Nephron (organoid): ENCODE data around the gene AP3M1.
A peak's percentile ranks its signal among the peaks of the same experiment; 100 is the strongest.

Experiments used
- H3K27ac Mint-ChIP-seq, 3 experiments: 2 replicates each; pipeline ENCODE4 v1.8.0; 2020; ENCODE audit warnings: mixed read lengths in 3 of 3, mild to moderate bottlenecking in 2 of 3, moderate library complexity in 1 of 3
- H3K27me3 Mint-ChIP-seq: 2 replicates; pipeline ENCODE4 v1.8.0; 2021; ENCODE audit warnings: low read depth, mild to moderate bottlenecking, moderate library complexity, mixed read lengths
- H3K36me3 Mint-ChIP-seq: 2 replicates; pipeline ENCODE4 v1.8.0; 2020; ENCODE audit warnings: low read depth, mixed read lengths
- H3K4me1 Mint-ChIP-seq: 2 replicates; pipeline ENCODE4 v1.8.0; 2020; ENCODE audit warnings: mixed read lengths
- H3K4me3 Mint-ChIP-seq, 3 experiments: 2 replicates each; pipeline ENCODE4 v1.8.0; 2020; ENCODE audit warnings: mild to moderate bottlenecking in 3 of 3, mixed read lengths in 3 of 3, moderate library complexity in 2 of 3
- H3K9me3 Mint-ChIP-seq: 2 replicates; pipeline ENCODE4 v1.8.0; 2020; ENCODE audit warnings: mixed read lengths
- TF ChIP-seq, protein P1 (sequence below), 3 experiments: fragments of 200-600 bp; sonication (generic); IDR thresholded peaks; one replicate each; pipeline ENCODE4 v1.5.0; 2021; ENCODE audit warnings: antibody characterized with exemption in 3 of 3; ENCODE audit not compliant: unreplicated experiment in 3 of 3

Gene AP3M1

DNA sequence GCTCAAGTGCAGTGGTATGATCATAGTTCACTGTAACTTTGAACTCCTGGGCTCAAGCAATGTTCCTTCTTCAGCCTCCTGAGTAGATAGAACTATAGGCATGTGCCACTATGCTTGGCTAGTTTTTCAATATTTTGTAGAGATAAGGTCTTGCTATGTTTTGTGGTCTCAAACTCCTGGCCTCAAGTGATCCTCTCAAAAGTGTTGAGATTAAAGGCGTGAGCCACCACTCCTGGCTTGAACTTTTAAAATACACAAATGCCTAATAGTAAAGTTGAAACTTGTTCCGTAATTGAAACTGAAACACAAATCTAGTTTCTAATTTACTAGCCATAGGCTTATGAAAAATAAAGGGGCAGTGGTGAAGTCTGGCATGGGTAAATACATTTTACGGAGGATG lies 65.7 kb downstream of the AP3M1 start:
- TF ChIP-seq, protein P1, sequence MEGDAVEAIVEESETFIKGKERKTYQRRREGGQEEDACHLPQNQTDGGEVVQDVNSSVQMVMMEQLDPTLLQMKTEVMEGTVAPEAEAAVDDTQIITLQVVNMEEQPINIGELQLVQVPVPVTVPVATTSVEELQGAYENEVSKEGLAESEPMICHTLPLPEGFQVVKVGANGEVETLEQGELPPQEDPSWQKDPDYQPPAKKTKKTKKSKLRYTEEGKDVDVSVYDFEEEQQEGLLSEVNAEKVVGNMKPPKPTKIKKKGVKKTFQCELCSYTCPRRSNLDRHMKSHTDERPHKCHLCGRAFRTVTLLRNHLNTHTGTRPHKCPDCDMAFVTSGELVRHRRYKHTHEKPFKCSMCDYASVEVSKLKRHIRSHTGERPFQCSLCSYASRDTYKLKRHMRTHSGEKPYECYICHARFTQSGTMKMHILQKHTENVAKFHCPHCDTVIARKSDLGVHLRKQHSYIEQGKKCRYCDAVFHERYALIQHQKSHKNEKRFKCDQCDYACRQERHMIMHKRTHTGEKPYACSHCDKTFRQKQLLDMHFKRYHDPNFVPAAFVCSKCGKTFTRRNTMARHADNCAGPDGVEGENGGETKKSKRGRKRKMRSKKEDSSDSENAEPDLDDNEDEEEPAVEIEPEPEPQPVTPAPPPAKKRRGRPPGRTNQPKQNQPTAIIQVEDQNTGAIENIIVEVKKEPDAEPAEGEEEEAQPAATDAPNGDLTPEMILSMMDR (IDR thresholded peaks at IDR 0.05; ENCODE audit: unreplicated experiment in 3 of 3): no peak
- Mint-ChIP-seq H3K27ac (no peak overlapping the region), H3K27me3 (no peaks in the 10 kb centered on the region), H3K36me3 (peaks cover 53% of the 10 kb centered on the region), H3K9me3 (no peaks in the 10 kb centered on the region), H3K4me3 (no peak overlapping the region), H3K4me1 (peaks cover 7% of the 10 kb centered on the region)

DNA sequence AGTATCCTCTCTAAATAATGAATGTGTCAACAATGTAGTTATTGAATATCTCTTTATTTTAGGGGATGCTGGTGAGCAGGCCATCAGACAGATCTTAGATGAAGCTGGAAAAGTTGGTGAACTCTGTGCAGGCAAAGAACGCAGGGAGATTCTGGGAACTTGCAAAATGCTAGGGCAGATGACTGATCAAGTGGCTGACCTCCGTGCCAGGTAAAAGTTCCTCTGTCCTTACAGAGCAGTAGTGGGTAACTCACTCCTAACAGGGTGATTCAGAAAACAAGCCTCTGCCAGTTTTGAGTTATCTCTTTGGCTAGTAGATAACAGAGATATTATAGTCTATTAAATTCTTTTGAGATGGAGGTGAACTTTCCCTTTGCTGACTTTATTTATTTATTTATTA lies 67.3 kb downstream of the AP3M1 start:
- Mint-ChIP-seq H3K4me3 (no peak overlapping the region), H3K4me1 (peaks cover 20% of the 10 kb centered on the region), H3K27ac (no peak overlapping the region)

DNA sequence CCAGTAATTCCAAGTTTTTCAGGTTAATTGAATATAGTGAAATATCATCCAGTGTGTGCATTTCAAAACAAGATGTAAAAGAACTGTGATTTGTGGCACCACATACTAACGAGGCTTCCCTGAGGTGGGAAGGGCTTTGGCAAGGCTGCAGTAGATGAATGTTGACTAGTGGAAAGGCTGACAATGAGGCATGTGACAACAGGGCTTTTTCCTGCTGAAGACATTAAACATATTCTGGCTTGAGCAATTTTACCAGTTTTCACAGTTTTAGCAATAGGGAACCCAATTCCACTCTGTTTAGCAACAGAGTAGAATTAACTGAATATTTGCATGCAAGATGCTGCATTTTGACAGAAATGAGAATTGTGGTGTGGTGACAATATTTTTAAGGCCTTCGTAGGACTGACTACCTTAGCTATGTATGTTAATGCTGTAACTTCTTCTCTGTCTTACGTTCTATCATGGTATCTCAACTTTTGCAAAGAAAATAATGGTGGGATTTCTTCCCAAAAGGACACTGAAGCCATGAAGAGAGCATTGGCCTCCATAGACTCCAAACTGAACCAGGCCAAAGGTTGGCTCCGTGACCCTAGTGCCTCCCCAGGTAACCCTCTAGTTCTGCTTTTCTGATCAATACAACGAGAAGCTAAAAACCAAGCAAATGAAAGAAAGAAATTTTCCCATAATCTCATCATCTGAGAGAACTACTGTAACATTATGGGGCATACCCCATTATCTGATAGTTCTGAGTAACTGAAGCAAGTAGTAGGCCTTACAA lies 68.5 kb downstream of the AP3M1 start:
- no peak overlapping the region for H3K27ac Mint-ChIP-seq
- no peaks in the 10 kb centered on the region for H3K9me3 Mint-ChIP-seq
- H3K36me3 Mint-ChIP-seq: peaks cover 38% of the 10 kb centered on the region

More for the DNA sequence above, 67.3 kb downstream of the AP3M1 start:
- Mint-ChIP-seq H3K36me3 (peaks cover 37% of the 10 kb centered on the region), H3K9me3 (no peaks in the 10 kb centered on the region), H3K27me3 (no peaks in the 10 kb centered on the region)
- TF ChIP-seq, protein P1 (IDR thresholded peaks at IDR 0.05; ENCODE audit: unreplicated experiment in 3 of 3): no peak

DNA sequence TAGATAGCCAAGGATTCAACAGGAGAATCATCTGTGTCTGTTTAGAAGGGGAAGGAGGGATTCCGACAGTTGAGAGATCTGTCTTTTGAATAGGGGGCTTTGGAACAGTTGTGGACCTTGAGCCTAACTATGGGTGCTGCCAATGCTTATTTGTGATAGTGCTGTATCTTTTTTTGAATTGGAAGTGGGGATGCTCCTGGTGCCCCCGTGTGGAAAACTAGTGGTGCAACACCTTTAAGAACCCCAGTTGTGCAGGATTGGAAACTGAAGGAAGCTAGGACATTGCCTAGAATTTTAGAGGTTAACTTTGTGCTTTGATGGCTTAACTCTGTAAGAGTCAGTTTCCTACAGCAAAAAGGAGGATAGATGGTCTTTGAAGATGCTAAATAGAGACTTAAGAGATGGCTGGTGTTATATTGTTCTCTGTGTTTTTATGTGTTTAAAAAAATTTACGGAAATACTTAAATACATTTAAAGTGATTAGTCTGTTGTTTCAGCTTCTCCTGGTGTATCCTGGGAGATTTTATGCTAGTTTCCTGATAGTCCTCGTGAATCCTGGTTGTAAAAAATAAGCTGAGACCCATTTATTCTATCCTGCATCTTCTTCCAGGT lies 69.3 kb downstream of the AP3M1 start:
- H3K4me1 Mint-ChIP-seq: peaks cover 30% of the 10 kb centered on the region
- H3K36me3 Mint-ChIP-seq: peaks cover 30% of the 10 kb centered on the region
- no peak overlapping the region for H3K4me3 Mint-ChIP-seq
- H3K9me3 Mint-ChIP-seq: no peaks in the 10 kb centered on the region
- peak overlapping the region in 2 of 3 experiments; percentile 1 to 50 for H3K27ac Mint-ChIP-seq
- no peaks in the 10 kb centered on the region for H3K27me3 Mint-ChIP-seq
- TF ChIP-seq, protein P1 (IDR thresholded peaks at IDR 0.05; ENCODE audit: unreplicated experiment in 3 of 3): peak; percentile 57 to 69 (median 66)

More for the DNA sequence above, 68.5 kb downstream of the AP3M1 start:
- H3K4me3 Mint-ChIP-seq: no peak overlapping the region
- H3K4me1 Mint-ChIP-seq: peaks cover 30% of the 10 kb centered on the region
- no peaks in the 10 kb centered on the region for H3K27me3 Mint-ChIP-seq
- TF ChIP-seq, protein P1 (IDR thresholded peaks at IDR 0.05; ENCODE audit: unreplicated experiment in 3 of 3): no peak

DNA sequence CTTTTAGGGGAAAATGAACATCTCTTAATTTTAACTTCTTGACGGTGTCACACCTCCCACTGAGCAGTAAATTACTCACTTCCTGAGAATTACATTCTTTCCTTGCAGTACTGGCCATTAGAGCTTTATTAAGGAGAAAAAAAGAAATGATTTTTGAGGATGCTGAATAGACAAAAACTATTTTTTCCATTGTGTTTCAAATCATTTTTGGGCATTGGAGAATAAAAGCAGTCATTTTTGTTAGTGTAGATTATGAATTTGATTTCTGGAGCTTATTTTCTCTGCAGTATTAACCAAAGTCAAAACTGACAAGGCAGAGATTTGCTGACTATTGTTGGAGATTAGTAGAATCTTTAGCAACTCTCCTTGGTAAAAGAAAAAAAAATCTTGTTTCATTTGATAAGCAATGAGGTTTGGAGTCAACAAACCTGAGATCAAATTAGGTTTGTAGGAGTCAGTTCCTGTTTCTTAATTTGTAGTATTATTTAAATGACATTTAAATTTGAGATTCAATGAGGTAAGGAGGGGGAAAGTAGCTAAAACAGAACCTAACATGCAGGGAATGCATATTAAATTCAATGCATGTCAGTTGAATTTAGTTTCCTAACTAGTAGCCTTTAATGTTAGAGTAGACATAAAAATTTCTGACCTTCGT lies 70.6 kb downstream of the AP3M1 start:
- Mint-ChIP-seq H3K36me3 (peaks cover 36% of the 10 kb centered on the region), H3K4me1 (peaks cover 30% of the 10 kb centered on the region), H3K27me3 (no peaks in the 10 kb centered on the region), H3K27ac (peak overlapping the region; percentile 44 to 56 (median 47)), H3K9me3 (no peaks in the 10 kb centered on the region), H3K4me3 (no peak overlapping the region)
- TF ChIP-seq, protein P1 (IDR thresholded peaks at IDR 0.05; ENCODE audit: unreplicated experiment in 3 of 3): no peak
